HG03342 (cell line): Measurements from ENCODE around the gene AARS2.

Experiments used
- ATAC-seq: cut with Tn5 transposase; IDR thresholded peaks from one replicate; pipeline ENCODE4 v1.9.1; 2021; ENCODE audit warnings: mild to moderate bottlenecking, moderate library complexity; ENCODE audit not compliant: unreplicated experiment

AARS2 gene

DNA sequence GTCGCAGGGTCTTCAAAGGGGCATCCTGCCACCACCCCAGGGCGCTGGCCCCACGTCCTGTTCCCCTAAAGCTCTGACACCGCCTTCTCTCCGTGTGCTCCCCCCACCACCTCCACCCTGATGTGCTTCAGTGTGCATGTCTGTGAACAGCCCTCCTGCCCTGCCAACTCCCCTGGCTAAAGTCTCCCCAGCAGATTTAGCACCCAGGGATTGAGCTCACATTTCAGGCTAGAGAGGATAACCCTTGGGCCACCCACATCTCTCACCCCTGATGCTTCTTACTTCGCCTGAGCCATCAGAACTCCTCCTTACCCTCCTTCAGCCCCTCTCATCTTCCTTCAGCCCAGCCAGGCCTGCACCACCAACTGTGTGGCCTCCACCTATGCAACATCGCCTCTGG, 35.4 kb downstream of the AARS2 start:
- no peak for ATAC-seq

DNA sequence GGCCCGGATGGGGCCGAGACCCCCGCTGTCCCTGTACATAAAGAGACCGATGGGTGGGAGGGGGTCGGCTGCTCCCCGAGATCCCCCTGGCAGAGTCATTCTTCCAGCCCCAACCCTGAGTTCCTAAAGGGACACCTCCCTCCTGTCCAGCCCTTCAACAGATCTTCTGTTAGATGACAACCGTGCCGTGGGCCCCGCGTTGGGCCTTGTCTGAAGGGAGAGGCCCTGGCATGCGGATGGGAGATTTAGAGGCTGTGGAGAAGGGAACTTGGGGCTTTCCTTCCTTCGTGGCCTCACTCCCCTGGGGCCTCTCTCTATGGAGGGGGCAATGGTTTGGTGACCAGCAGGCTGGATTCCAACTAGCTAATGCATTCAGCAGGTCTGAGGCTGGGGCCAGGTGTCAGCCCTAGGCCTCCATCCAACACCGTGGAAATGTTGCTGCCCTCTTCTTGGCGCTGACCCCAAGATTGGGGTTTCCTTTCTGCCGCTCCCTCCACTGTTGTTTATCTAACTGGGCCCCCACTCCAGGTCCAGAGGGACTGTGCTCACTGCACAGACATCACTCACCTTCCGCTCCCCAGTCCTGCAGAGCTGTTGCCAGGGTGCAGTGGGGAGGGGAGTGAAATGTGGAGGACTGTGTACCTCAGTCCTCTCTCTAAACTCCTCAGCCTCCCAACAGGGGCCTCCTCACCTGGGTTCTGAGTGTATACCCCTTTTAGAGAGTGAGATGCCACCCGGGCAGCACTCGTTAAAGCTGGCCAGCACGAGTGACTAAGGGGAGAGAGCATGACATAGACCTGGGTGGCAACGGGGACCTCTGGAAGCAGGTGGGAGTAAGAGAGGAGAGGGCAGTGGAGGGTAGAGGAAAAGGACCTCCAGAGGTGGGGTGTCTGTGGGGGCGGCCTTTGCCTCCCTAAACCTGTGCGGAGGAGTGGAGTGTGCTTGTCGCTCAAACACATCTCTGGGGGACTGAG, 36.2 kb downstream of the AARS2 start:
- no peak for ATAC-seq

DNA sequence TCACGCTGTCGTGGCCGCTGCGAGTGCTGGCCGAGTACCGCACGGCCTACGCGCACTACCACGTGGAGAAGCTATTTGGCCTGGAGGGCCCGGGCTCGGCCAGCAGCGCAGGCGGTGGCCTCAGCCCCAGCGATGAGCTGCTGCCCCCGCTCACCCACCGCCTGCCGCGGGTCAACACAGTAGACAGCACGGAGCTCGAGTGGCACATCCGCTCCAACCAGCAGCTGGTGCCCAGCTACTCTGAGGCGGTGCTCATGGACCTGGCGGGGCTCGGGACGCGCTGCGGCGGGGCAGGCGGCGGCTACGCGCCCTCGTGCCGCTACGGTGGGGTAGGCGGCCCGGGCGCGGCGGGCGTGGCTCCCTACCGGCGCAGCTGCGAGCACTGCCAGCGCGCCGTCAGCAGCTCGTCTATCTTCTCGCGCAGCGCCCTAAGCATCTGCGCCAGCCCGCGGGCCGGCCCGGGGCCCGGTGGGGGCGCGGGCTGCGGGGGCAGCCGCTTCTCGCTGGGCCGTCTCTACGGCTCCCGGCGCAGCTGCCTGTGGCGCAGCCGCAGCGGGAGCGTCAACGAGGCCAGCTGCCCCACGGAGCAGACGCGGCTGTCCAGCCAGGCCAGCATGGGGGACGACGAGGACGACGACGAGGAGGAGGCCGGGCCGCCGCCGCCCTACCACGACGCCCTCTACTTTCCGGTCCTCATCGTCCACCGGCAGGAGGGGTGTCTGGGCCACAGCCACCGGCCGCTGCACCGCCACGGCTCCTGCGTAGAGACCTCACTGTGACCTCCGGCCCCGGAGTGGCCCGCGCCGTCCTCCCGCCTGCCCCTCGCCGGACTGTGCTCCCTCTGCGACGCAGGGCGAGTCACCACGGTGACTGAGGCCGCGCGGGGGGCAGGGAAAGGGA, 37.1 kb downstream of the AARS2 start:
- ATAC-seq = no peak

GRCh38 chr6:44275271-44275748, 37.8 kb downstream of the AARS2 start:
- no peak for ATAC-seq

DNA sequence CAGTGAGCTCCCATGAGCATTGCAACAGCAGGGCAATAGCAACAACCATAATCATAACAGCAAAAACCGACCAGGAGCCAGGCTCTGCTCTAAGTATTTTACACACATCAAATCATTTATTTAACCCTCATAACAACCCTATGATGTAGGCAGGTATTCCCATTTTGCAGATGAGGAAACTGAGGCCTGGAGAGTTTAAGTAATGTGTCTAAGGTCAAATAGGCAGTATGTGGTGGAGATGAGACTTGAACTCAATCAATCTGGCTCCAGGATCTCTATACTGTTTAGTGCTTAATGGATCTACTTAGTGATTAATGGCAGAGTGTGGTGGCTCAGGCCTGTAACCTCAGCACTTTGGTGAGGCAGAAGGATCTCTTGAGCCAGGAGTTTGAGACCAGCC, 39.5 kb downstream of the AARS2 start:
- no peak for ATAC-seq

DNA sequence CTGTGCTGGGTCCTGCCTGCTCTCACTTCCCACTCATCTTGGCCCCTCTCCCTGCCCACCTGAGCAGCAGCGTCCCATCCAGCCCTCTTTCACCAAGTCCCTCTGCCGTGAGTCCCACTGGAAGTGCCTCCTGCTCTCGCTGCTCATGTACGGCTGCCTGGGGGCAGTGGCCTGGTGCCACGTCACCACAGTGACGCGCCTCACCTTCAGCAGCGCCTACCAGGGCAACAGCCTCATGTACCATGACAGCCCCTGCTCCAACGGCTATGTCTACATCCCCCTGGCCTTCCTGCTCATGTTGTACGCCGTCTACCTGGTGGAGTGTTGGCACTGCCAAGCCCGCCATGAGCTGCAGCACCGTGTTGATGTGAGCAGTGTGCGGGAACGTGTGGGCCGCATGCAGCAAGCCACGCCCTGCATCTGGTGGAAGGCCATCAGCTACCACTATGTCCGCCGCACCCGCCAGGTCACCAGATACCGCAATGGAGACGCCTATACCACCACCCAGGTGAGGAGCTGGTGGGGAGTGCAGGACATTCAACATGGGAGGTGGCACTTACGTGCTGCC, 40.1 kb downstream of the AARS2 start:
- ATAC-seq = no peak

GRCh38 chr6:44272529-44272928, 40.6 kb downstream of the AARS2 start:
- ATAC-seq = no peak

- no peak for ATAC-seq
Observed at GRCh38 chr6:44271914-44272313, 41.2 kb downstream of the AARS2 start.

GRCh38 chr6:44271406-44271723, 41.8 kb downstream of the AARS2 start:
- no peak for ATAC-seq

- no peak for ATAC-seq
Observed at GRCh38 chr6:44270526-44271405, 42.4 kb downstream of the AARS2 start.

DNA sequence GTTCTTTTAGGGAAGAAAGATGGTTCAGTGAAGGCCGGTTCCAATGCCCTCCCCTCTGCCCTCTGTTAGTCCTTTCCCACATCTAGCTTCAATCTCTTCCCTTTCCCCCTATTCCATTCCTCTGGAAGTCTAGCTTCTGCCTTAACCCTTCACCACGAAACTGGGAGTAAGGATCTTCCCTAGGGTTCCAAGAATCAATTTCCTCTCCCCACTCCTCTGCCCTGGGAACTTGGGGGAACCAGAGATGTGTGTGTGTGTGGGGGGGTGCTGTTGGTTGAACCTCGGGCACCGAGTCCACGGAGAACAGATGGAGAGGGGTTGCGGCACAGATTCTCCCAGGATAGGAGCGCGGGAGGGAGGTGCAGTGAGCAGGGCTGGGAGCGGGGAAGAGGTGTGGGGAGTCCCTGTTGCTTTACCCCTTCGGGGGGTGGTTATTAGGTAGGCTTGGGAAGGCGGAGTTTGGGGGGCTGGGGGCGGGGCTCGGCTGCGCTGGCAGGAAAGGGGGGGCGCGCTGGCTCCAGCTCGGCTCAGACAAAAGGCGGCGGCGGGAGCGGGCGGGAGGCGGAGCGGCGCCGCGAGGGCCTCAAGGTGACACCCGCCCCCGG, 43.1 kb downstream of the AARS2 start, which contains the start of gene TMEM151B:
TSS of gene TMEM151B (plus strand) at position 530 of the 605 bp plus-strand sequence. CDS start 293 bp downstream, outside the sequence.
- no peak for ATAC-seq

- no peak for ATAC-seq
Observed at GRCh38 chr6:44269178-44269920, 43.8 kb downstream of the AARS2 start.

- ATAC-seq = no peak
Observed at GRCh38 chr6:44268095-44268628, 45.0 kb downstream of the AARS2 start.

- ATAC-seq = no peak
Observed at GRCh38 chr6:44267252-44267651, 45.9 kb downstream of the AARS2 start.

DNA sequence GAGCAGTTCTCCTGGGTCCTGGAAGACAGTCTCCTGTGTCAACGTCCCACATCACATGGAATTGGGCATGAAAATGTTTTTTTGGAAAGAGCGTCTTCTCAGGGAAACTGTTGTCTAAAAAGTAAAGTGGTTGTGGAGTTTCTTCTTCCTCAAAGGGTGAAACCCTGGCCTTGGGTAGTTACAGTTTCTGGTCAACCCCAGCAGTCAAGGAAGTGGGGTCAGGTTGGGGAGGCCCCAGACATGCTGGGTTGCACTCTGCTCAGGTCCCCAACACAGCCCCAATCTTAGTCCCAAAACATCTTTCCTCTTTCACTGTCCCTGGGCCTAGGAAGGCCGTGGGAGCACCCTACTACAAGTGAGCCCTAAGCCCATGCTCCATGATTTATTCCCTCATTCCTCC, 46.8 kb downstream of the AARS2 start:
- peak; percentile 27 for ATAC-seq

DNA sequence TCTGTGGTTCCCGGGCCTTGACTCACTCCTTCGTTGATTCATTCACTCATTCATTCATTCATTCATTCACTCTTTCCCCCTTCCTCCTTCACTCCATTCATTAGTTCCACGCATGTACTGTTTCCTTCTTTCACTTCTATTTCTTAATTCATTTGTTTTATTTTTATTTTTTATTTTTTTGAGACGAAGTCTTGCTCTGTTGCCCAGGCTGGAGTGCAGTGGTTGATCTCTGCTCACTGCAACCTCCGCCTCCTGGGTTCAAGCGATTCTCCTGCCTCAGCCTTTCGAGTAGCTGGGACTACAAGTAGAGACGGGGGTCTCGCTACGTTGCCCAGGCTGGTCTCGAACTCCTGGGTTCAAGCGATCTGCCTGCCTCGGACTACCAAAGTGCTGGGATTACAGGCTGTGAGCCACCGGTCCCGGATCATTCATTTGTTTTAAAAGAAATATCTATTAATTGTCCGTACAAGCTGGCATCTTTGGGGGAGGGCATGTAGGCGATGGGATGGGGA, 47.4 kb downstream of the AARS2 start:
- ATAC-seq = no peak

- ATAC-seq = peak; percentile 37
Observed at GRCh38 chr6:44265007-44265721, 48.0 kb downstream of the AARS2 start, which contains the start of gene NFKBIE. NFKBIE (minus strand) TSS chr6:44265551; CDS start chr6:44265346, 205 bp downstream.
